ENCODE data around the gene DUOX2.
"Not testable (repeated sequence)": the region's sequence is repeated elsewhere in the genome, so short reads cannot be mapped to it uniquely, and the experiment has no call there.

Gene DUOX2

DNA sequence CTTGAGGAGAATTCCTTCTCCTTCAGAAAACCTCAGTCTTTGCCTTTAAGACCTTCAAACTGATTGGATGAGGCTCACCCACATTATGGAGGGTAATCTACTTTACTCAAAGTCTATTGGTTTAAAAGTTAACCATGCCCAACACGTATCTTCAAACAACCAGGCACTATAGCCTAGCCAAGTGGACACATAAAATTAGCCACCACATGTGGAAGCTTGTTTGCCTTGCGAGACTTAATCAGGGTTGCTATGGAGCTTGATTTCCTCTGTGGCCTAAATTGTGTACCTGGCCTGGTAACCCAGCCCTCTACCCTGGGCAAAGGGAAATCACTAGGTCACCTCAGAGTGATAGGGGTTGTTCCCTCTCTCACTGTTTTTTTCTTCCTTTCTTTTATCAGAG, 71.1 kb downstream of the DUOX2 start:
- DNase-seq; intact Hi-C loops (cut with DNase I): not testable (repeated sequence)
